Prostate gland (tissue), 2 donors: ENCODE data around the gene TOB2.
"Not testable (repeated sequence)": the region's sequence is repeated elsewhere in the genome, so short reads cannot be mapped to it uniquely, and the experiment has no call there.

Experiments
- POLR2A ChIP-seq: fragments of 450-650 bp; IDR thresholded peaks from one replicate; pipeline ENCODE4 v1.6.1; 2016; ENCODE audit warnings: antibody characterized with exemption, mild to moderate bottlenecking
- POLR2AphosphoS5 ChIP-seq: sonication (generic); formaldehyde crosslinking; IDR thresholded peaks from one replicate; pipeline ENCODE4 v1.6.1; 2017; ENCODE audit warnings: antibody characterized with exemption
- TF ChIP-seq, protein P1 (sequence below), 4 experiments: fragments of 200-600 bp in 2 of 4; fragments of 450-650 bp in 2 of 4; sonication (generic) in 2 of 4; IDR thresholded peaks; 1 replicate in 3 of 4; 2 replicates in 1 of 4; pipeline ENCODE4 v1.5.1; 2016 to 2019; ENCODE audit warnings: antibody characterized with exemption in 4 of 4, mild to moderate bottlenecking in 2 of 4, moderate library complexity in 2 of 4

DNA sequence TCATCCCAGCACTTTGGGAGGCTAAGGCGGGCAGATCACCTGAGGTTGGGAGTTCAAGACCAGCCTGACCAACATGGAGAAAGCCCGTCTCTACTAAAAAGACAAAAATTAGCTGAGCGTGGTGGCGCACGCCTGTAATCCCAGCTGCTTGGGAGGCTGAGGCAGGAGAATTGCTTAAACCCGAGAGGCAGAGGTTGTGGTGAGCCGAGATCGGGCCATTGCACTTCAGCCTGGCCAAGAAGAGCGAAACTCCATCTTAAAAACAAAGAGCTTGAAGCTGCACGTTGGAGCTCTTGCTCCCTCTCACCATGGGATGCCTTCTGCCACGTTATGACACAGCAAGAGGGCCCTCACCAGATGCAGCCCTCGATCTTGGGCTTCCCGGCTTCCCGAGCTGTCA, 43.8 kb downstream of the TOB2 start:
- TF ChIP-seq, protein P1, sequence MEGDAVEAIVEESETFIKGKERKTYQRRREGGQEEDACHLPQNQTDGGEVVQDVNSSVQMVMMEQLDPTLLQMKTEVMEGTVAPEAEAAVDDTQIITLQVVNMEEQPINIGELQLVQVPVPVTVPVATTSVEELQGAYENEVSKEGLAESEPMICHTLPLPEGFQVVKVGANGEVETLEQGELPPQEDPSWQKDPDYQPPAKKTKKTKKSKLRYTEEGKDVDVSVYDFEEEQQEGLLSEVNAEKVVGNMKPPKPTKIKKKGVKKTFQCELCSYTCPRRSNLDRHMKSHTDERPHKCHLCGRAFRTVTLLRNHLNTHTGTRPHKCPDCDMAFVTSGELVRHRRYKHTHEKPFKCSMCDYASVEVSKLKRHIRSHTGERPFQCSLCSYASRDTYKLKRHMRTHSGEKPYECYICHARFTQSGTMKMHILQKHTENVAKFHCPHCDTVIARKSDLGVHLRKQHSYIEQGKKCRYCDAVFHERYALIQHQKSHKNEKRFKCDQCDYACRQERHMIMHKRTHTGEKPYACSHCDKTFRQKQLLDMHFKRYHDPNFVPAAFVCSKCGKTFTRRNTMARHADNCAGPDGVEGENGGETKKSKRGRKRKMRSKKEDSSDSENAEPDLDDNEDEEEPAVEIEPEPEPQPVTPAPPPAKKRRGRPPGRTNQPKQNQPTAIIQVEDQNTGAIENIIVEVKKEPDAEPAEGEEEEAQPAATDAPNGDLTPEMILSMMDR (IDR thresholded peaks at IDR 0.05), result not testable (repeated sequence)
- TF ChIP-seq POLR2A, POLR2AphosphoS5: not testable (repeated sequence)
